Mucosa of gallbladder (tissue), 1 donor: ENCODE data around the gene TPBGL. TPM values are rescaled to one million over a fixed set of nuclear protein-coding genes. Genes with fewer than 3 reads are reported as not detected.

Source experiments
- total RNA-seq: library from RNA; stranded (reverse); gene quantifications from one replicate; pipeline ENCODE4 v1.2.1, GENCODE V29; 2021
- donor health status: DM: no; HTN: no; CAD: no.

TPBGL gene
- total RNA-seq, 1 donor from 2014 or later, result 0.17 TPM

Other genes with a start within 250 kb of the TPBGL start
- not detected for gene OR2AT4, start 143.9 kb upstream of the TPBGL start, total RNA-seq
- gene SLCO2B1, start 89.7 kb upstream of the TPBGL start, total RNA-seq, result 112 TPM
- 57.7 TPM for gene ARRB1, start 110.9 kb downstream of the TPBGL start, total RNA-seq
- 1,626 TPM for gene RPS3, start 158.7 kb downstream of the TPBGL start, total RNA-seq
- gene KLHL35, start 192.4 kb downstream of the TPBGL start, total RNA-seq, result 1.4 TPM